Renal cortex interstitium (tissue), 11 donors: ENCODE results near the gene ROR2. TPM values are rescaled to one million over a fixed set of nuclear protein-coding genes. Genes with fewer than 3 reads are reported as not detected.
A peak's percentile ranks its signal among the peaks of the same experiment; 100 is the strongest.

Source experiments
- DNase-seq, 11 donors: peaks; one replicate each; pipeline ENCODE4 v3.0.0-alpha.2; 2013; ENCODE audit warnings: low read depth in 9 of 11, low spot score in 4 of 11; ENCODE audit errors: extremely low read depth in 1 of 11
- polyA plus RNA-seq, 3 donors: library from polyadenylated mRNA; unstranded; fragments of 120-200 nt; gene quantifications; one replicate each; pipeline ENCODE4 v1.2.1, GENCODE V29; 2013; ENCODE audit not compliant: insufficient read length in 3 of 3

The ROR2 gene
- polyA plus RNA-seq, 3 donors: 17.4 to 20.5 (median 20.0) TPM

DNA sequence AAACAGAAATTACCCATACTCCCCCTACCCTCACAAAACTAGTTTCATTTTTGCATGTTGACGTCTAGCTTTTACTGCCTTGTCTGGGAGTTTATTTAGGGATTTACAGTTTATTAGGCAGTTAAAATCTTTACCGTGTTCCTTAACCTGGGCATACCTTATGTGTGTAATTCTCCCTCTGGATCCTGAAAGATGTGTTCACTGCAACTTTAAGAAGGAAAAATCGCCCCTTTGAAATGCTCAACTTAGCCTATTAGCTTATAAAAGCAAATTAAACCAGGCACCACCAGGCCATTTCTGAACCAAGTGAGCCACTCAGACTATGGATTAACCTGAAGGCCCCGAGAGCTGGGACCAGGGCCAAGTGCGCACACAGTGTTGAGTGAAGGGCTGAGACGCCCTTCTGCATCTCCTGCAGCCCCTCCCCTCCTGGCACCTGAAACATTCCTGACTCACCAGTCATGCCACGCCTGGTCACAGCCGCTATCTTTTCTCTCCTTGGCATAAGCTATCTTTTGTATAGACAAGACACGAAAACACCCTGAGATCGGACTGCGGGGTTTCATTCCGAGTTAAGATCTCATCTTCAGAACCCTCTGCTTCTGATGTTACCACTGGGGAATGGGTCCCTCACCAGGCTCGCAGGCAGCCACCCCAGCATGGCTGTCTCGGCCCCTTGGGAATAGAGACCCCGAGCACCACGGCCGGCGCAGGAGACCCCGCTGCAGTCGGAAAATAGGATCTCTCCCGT, 111.9 kb downstream of the ROR2 start:
- DNase-seq: no peak

DNA sequence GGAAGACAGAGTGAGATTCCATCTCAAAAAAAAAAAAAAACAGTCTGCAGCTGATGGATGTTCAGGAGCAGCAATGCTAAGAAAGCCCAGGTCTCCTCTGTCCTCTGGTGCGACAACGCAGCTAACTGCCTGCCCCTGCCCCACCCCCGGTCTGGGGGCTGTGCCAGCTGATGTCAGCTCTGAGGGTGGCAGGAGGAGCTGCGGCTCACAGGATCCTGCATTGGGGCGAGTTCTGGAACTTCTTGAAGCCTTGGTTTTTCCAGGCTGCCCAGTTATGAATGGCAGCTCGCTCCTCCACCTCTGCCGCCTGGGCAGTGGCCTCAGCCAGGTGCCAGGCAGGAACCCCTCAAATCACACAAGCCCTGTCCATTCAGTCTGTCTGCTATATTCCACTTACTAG, 113.5 kb downstream of the ROR2 start:
- no peak for DNase-seq

- no peak for DNase-seq
These were observed 114.4 kb downstream of the ROR2 start for GRCh38 chr9:91835632-91836031.

- DNase-seq: no peak
These were observed 114.8 kb downstream of the ROR2 start for GRCh38 chr9:91835216-91835615.

DNA sequence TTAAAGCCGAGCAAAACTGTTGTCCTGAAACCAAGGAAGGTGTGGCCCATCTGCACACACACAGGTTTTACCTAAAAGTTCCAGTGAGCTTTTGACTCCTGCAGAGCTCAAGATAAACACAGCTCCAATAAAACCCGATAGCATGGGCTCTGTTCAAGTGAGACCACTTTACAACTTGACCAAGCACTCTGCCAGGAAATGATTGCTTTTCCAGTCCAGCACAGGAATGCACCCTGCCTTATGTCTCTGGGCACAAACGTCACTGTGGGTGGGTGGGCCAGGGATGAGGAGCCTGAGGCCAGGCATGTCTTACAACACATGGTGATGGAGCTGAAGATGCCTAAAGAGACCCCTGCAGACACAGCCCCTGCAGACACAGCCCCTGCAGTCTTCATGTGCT, 115.3 kb downstream of the ROR2 start:
- DNase-seq: peak in 4 of 11 donors; percentile 53 to 76 (median 68)

DNA sequence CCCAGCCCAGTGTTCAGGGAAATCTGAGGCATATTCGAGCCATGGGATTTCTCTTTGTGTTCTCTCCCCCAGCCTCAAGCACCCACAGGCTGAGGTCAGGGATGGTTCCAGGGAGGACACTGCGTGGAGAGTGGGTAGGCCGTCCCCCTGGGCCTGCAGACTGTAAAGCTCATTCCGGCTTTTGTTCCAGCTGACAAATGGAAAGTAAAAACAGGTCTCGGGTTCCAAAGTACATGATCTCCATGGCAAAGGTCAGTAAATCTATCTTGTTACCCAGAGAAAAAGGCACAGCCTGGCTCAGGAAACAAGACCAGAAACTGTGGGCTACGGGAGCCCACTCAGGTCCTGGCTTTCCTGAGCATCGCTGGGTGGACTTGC, 116.2 kb downstream of the ROR2 start:
- DNase-seq: peak in 1 of 11 donors; percentile 62

- DNase-seq: no peak
These were observed 116.7 kb downstream of the ROR2 start for GRCh38 chr9:91833096-91833877.

DNA sequence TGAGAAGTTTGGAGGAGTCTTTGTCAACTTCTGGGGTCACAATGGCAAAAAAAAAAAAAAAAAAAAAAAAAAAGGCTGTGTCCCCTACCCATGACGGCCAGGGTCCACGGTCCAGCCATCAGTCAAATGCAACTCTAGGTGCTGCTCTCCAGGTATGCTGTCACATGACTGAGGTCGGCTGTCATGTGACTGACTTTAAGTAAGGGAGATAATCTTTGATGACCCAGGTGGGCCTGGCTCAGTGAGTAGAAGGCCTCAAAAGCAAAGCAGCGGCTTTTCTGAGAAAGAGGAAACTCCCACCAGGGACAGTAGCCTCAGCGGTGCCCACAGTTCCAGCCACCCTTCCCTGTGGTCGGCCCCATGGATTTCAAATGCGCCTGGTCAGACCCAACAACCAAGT, 117.7 kb downstream of the ROR2 start:
- no peak for DNase-seq

DNA sequence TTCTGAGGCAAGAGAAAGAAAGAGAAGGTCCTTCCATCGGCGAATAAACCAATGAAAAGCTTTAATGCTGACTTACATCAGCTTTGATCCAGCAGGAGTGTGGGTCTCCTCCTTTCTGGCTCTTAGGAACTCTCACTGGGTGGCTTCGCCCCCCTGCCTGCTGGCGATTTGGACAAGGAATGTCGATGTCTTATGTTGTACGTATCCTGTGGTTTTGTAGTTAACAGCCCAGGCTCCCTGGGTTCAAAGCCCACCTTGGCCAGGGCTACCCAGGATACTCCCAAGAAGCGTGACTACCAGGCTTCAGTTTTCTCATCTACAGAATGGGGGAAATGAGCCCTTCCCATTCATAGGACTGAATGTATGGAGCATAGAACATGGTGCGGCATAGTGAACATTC, 124.2 kb downstream of the ROR2 start:
- no peak for DNase-seq

DNA sequence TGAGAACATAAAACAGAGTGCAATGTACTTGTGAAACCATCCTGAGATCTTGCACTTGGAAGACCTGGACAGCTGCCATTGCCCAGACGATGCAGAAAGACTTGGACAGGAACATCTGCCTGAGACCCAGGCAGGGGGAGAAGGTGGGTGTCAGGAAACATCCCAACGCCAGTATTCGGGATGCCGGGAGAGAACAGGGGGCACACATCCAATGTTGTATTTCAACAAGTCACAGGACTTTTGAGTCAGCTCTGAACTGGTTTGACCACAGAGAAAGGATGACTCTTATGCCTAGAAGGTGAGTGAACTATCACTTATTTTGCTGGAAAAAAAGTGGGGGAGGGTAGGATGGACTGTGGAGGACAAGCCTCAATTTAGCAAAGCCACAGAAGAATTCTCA, 124.6 kb downstream of the ROR2 start:
- no peak for DNase-seq

DNA sequence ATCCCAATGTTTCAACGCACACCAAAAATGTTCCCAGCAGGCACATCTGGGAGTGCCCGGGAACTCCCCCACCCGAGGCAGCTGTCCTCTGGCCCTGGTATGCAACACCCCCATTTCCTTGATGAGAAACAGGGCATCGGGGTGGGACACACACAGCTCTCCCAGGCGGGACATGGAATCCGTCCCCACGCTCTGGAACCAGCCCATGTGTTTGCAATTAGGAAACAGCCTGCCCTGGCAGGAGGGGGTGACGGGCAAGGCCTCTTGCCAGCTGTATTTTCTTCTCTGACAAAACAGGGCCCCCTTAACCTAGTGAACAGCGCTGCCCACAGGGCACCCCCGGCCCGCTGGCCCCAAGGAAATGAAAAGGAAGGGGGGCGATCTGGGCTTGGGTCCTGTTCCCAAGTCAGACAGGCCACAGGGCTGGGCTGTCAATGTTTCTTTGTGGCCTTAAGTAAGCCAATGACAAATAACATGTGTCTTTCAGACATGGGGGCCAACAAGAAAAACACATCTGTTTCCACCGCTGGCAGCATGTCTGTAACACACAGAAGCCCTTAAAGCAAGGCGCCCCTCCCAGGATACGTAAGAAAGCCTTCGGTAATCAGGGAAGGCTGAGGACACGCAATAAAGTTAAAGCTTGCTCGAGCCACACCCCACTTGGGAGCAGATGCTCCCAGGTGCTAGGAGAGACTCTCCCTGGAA, 125.3 kb downstream of the ROR2 start:
- DNase-seq: no peak

- no peak for DNase-seq
These were observed 125.9 kb downstream of the ROR2 start for GRCh38 chr9:91824151-91824550.

DNA sequence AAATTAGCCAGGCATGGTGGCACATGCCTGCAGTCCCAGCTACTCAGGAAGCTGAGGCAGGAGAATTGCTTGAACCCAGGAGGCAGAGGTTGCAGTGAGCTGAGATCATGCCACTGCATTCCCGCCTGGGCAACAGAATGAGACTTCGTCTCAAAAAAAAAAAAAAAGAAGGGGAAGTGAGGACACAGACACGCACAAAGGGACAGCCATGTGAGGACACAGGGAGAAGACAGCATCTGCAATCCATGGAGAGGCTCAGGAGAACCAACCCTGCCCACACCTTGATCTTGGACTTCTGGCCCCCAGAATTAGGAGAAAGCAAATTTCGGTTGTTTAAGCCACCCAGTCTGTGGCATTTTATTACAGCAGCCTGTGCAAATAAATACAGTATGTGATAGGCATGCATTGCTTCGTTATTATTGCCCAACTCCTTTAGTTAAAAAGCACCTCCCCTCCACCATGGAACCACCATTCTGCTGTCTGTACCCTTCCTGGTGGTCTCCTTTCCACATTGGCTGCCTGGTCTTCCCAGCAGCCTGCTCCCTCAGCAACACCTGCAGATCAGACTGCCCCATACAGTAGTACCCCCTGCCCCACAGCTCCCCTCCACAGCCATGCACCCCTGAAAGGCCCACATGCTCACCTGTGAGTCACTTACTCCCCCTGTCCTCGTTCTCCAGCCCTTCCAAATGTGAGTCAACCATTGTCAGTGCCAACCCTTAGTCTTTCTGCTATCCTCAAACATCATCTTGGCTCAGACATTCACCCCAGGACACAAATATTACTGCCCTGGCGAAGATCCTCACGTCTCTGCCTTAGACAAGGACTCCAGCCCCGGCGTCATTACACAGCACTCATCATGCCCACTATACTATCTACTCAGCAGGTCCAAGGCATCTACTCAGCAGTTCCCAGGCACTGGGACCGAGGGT, 128.8 kb downstream of the ROR2 start:
- no peak for DNase-seq

GRCh38 chr9:91820126-91820750, 129.8 kb downstream of the ROR2 start:
- DNase-seq: no peak

- no peak for DNase-seq
These were observed 131.2 kb downstream of the ROR2 start for GRCh38 chr9:91818647-91819403.

GRCh38 chr9:91818225-91818585, 131.8 kb downstream of the ROR2 start:
- DNase-seq: no peak

- DNase-seq: peak; percentile 69 to 90 (median 81)
These were observed 132.4 kb downstream of the ROR2 start for GRCh38 chr9:91817493-91818224.
